Spinal cord (tissue), 10 donors: ENCODE data around the gene CEP55. TPM values are rescaled to one million over a fixed set of nuclear protein-coding genes. Genes with fewer than 3 reads are reported as not detected.

Experiments used
- DNase-seq, 6 donors: peaks; one replicate each; pipeline versions ENCODE4 v3.0.0 to v3.0.0-alpha.2; 2013 to 2015; ENCODE audit warnings: low spot score in 6 of 6, low read depth in 4 of 6
- H3K27ac ChIP-seq: one replicate; pipeline ENCODE4 v1.5.1; 2013; ENCODE audit warnings: low read depth, low read length, control low read depth
- H3K27me3 ChIP-seq: one replicate; pipeline ENCODE4 v1.6.1; 2013; ENCODE audit warnings: low read length; ENCODE audit not compliant: control insufficient read depth, insufficient read depth
- H3K36me3 ChIP-seq: one replicate; pipeline ENCODE4 v1.6.1; 2013; ENCODE audit warnings: low read length; ENCODE audit not compliant: control insufficient read depth, insufficient read depth
- H3K4me1 ChIP-seq: one replicate; pipeline ENCODE4 v1.6.1; 2013; ENCODE audit warnings: low read length; ENCODE audit not compliant: control insufficient read depth, insufficient read depth
- H3K4me3 ChIP-seq: one replicate; pipeline ENCODE4 v1.5.1; 2013; ENCODE audit warnings: low read depth, low read length, control low read depth
- H3K9me3 ChIP-seq: one replicate; pipeline ENCODE4 v1.6.1; 2013; ENCODE audit warnings: low read length; ENCODE audit not compliant: control insufficient read depth, insufficient read depth
- WGBS: methylation state at CpG from one replicate; pipeline ENCODE4 v1.1.5; 2013; ENCODE audit warnings: missing lambda C conversion rate; ENCODE audit not compliant: insufficient coverage; 5-methylcytosine and 5-hydroxymethylcytosine counted together
- polyA plus RNA-seq, 2 donors: library from polyadenylated mRNA; unstranded; fragments of 120-200 nt; gene quantifications; one replicate each; pipeline ENCODE4 v1.2.1, GENCODE V29; 2013; ENCODE audit not compliant: insufficient read length in 2 of 2
- total RNA-seq, 2 donors: library from RNA; depleted of rRNA in 1 of 2; stranded (reverse); fragments of 120-200 nt in 1 of 2; fragments of >200 nt in 1 of 2; gene quantifications; one replicate each; pipeline versions ENCODE4 v1.2.3 to v1.2.4, GENCODE V29; 2013 to 2014
- donor health status: healthy.

CEP55 gene
- total and polyA plus RNA-seq, 4 donors, result 5.7 to 7.4 (median 6.4) TPM

DNA sequence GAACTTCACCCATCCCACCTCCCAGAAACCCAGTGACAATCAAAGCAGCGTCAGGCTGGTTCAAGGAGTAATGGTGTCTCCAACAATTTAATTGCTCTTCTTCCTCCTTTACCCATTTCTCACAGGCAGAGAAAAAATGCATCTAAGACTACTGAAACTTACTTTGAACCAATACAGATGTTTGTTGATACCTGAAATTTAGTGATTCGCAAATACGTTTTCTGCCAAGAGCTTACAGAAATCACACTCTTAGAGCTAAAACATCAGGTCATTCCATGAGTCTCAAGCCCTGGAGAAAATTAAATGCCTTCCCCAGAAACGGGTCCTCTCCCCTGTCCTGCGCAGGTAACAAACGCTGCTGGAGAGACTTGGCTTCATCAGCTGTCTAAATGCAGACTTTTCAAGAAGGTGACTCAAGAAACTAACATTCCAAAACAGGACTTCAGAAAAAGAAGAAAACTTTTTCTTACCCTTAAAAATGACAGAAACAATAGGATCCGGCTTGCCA, 14.7 kb upstream of the CEP55 start:
- Histone ChIP-seq H3K36me3 (no peaks in the 10 kb centered on the region), H3K9me3 (no peaks in the 10 kb centered on the region), H3K27me3 (peaks cover 26% of the 10 kb centered on the region), H3K4me3 (peak overlapping the region; percentile 73), H3K4me1 (peaks cover 4% of the 10 kb centered on the region), H3K27ac (peak overlapping the region; percentile 80)
- DNase-seq, result no peak
- WGBS, result 30% methylated on average over 7 of the region's 7 CpGs

DNA sequence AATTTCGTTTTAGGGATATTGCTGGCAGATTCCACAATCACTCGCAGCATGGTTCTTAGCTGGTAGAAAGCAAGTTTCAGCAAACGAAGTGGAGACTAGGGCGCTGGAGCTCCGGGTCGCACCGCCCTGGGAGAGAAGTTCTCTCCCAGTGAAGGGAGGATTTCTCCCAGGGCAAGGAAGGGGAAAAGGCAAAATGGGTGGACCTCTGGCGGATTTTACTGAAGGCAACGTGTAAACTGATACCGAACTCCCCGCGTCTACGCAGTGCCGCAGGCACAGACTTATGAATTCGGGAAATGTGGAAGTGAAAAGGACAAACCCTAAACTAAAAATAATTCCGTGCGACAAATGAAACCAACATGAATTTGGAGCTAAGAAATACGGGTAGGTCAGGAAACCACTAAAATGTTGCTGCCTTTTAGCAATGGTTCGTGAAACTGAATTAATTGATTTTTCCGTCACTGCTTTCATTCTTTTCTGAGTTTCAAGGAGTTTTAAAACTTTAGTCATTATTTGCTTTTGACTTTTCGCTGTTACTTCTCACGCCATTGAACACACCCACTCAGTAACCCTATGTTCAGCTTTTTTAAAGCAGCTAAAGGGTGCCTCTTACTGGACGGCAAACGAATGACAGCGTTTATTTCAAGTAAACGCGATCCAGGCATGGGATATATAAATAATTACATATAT, 14.1 kb upstream of the CEP55 start, which contains the start of gene MYOF:
Gene MYOF, minus strand, starts transcription at position 190 of the 690 bp plus-strand sequence. Its CDS starts 140 bp downstream, at position 50.
- peak in 3 of 6 donors; percentile 54 to 86 (median 86) for DNase-seq
- H3K27me3 ChIP-seq, result peaks cover 26% of the 10 kb centered on the region
- 0% methylated on average over 11 of the region's 27 CpGs for WGBS

DNA sequence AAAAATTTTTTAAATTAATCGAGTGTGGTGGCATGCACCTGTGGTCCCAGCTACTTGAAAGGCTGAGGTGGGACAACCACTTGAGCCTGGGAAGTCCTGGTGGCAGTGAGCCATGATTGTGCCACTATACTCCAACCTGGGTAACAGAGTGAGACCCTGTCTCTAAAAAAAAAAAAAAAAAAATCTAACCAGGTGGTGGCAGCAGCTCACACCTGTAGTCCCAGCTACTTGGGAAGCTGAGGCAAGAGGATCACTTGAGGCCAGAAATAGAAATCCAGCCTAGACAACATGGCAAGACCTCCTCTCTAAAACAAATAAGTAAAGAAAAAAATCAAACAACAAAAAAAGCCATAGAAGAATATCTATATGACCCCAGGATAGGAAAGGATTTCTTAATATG, 10.7 kb upstream of the CEP55 start:
- no peak for DNase-seq
- Histone ChIP-seq H3K9me3 (no peaks in the 10 kb centered on the region), H3K27ac (no peak overlapping the region), H3K27me3 (peaks cover 25% of the 10 kb centered on the region), H3K4me1 (peaks cover 4% of the 10 kb centered on the region), H3K36me3 (no peaks in the 10 kb centered on the region), H3K4me3 (no peak overlapping the region)
- WGBS, result no CpG with 5 or more reads among the region's 1 CpG

More for the DNA sequence above, 14.1 kb upstream of the CEP55 start, which contains the start of gene MYOF:
- H3K4me3 ChIP-seq, result peak within 1 kb of the TSS; percentile 73
- H3K36me3 ChIP-seq, result no peaks in the 10 kb centered on the region
- H3K9me3 ChIP-seq, result no peaks in the 10 kb centered on the region
- peak within 1 kb of the TSS; percentile 80 for H3K27ac ChIP-seq
- peaks cover 4% of the 10 kb centered on the region for H3K4me1 ChIP-seq

DNA sequence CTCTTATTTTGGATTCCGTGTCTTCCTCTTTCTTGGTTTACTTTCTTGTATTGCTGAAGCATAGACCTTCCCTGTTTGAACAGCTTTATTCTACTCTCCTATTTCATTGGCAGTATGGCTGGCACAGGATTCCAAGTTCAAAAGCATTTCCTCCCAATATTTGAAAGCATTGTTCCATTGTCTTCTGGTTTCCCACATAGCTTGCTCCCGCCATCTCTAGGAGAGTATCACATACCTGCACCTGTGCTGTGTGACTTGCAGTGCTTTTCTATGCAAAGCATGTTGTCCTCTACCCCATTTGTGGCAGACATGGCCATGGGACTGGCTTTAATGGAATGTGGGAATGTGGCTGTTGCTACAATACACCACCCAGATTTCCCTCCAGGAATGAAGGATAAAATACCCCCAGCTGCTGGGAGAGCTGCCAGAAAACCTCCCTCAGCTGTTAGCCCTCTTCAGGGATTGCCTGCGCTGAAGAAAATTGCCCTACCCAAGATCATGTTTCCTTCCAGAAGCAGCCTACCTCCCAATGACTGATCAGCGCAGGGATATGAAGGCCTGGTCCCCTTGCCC, 7.4 kb upstream of the CEP55 start:
- Histone ChIP-seq H3K27ac (no peak overlapping the region), H3K36me3 (no peaks in the 10 kb centered on the region), H3K27me3 (no peaks in the 10 kb centered on the region), H3K4me3 (no peak overlapping the region), H3K9me3 (no peaks in the 10 kb centered on the region), H3K4me1 (no peaks in the 10 kb centered on the region)
- WGBS, result 97% methylated on average over 3 of the region's 4 CpGs
- DNase-seq, result no peak

DNA sequence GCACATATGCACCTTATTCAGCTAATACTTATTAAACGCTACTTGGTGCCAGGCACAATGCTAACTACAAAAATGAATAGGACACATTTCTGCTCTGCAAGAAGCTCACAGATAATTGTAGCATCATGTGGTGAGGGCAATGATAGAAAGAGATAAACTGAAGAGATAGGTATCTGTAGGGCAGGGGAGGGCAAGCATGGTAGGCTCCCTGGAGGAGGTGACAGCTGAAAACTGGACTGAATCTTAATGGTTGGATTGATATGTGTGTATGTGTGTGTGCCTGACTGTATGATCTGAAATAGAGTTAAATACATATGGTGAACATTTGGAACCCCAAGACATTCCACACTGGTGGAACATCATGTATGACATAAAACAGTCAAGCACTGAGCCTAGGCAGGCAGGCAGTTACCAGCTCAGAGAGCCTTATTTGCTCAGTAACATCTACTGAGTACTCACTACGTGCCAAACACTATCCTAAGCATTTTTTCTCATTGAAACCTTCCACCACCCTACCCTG, 4.8 kb upstream of the CEP55 start:
- 76% methylated on average over 1 of the region's 2 CpGs for WGBS
- Histone ChIP-seq H3K4me3 (no peak overlapping the region), H3K27ac (no peak overlapping the region)

DNA sequence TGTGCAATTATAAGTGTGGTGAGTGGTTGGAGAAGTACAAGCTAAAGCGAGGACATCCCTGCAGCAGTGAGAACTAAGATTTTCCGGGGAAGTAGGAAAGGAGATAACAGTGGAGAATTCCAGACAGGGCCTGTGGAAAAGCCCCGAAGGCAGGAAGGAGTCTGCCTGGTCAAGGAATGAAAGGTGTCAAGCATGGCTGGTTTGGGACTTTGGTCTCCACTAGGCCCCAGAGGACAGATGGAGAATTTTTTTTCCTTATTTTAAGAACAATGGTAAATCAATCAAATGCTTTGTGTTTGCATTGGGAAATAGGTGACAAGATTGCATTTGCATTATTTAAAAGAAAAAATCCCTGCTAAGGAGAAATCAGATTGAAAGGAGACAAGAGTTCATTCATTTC, 3.2 kb upstream of the CEP55 start:
- WGBS, result 97% methylated on average over 3 of the region's 3 CpGs
- Histone ChIP-seq H3K9me3 (no peaks in the 10 kb centered on the region), H3K4me3 (no peak overlapping the region), H3K36me3 (no peaks in the 10 kb centered on the region), H3K27ac (no peak overlapping the region), H3K27me3 (no peaks in the 10 kb centered on the region), H3K4me1 (peaks cover 5% of the 10 kb centered on the region)
- no peak for DNase-seq

More for the DNA sequence above, 4.8 kb upstream of the CEP55 start:
- no peaks in the 10 kb centered on the region for H3K36me3 ChIP-seq
- DNase-seq, result no peak
- no peaks in the 10 kb centered on the region for H3K27me3 ChIP-seq
- no peaks in the 10 kb centered on the region for H3K9me3 ChIP-seq
- H3K4me1 ChIP-seq, result peaks cover 4% of the 10 kb centered on the region

DNA sequence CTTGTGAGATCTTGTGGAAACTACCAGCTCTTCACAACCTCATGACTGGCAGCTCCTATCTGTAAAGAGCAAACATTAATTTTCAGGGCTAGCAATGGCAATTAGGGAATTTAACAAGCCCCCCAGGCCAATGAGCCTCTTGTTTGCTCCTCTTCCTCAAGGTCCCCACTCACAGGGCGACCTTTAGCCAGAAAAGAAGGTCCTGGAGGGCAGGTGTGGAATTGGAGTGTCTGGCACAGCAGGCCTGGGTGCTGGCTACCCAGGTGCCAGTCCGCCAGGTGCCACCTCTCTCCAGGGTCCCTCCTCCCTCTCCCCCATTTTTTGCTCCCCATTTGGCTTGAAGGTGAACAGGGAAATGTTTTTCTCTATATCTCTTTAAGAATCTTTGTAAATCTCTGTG, 1.9 kb upstream of the CEP55 start:
- H3K27me3 ChIP-seq, result no peaks in the 10 kb centered on the region
- no peak for DNase-seq
- H3K36me3 ChIP-seq, result no peaks in the 10 kb centered on the region
- H3K27ac ChIP-seq, result no peak overlapping the region
- H3K4me3 ChIP-seq, result no peak overlapping the region
- no CpG with 5 or more reads among the region's 2 CpGs for WGBS
- no peaks in the 10 kb centered on the region for H3K9me3 ChIP-seq
- peaks cover 5% of the 10 kb centered on the region for H3K4me1 ChIP-seq

DNA sequence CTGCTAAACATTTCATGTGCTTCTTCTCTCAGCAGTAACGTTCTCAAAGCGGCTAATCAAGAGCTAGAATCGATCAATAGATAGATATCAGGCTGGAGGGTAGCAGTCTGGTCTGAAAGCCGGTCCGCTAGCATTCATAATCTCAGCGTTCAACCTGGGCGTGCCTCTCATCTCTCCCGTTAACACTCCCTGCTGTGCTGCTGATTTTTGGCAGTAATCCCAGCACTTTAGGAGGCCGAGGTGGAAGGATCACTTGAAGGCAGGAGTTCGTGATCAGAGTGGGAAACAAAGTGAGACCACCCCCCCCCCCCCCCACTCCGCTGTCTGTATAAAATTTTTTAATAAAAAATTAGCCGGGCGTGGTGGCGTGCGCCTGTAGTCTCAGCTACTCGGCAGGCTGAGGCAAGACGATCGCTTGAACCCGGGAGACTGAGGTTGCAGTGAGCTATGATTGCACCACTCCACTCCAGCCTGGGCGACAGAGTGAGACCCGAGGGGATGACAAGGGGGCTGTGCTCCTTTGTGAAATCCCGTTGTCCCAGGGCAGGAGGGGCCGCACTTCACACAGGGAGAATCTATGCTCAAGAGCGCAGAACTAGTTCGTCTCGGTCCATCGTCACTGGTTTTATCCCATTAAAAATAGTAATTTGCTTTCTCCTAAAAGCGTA, 624 bp upstream of the CEP55 start:
- Histone ChIP-seq H3K4me3 (peak overlapping the region; percentile 72), H3K9me3 (no peaks in the 10 kb centered on the region), H3K36me3 (no peaks in the 10 kb centered on the region), H3K4me1 (peaks cover 5% of the 10 kb centered on the region), H3K27me3 (no peaks in the 10 kb centered on the region), H3K27ac (peak overlapping the region; percentile 65)
- peak in 2 of 6 donors; percentile 54 to 76 for DNase-seq
- under 1% methylated on average over 22 of the region's 28 CpGs for WGBS

DNA sequence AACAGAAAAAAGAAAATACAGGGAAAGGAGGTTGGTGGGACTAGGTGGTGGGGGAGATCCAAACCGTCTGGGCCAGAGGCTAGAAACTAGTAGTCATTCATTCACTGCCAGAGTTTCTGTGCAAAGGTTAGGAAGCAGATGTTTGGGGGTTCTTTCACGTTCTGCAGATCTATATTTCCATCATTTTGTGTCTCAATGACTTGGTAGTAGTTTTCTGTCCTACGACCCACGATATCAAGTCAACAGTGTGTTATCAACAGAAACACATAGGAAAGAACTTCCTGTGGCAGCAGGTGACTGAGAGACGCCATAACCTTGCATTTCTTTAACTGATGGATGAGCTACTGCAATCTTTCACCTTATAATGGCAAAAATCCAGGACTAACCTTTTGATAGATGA, 1.8 kb downstream of the CEP55 start:
- Histone ChIP-seq H3K36me3 (no peaks in the 10 kb centered on the region), H3K4me3 (no peak overlapping the region)
- DNase-seq, result no peak

More for the DNA sequence above, 1.8 kb downstream of the CEP55 start:
- H3K9me3 ChIP-seq, result no peaks in the 10 kb centered on the region
- 64% methylated on average over 2 of the region's 5 CpGs for WGBS
- no peaks in the 10 kb centered on the region for H3K27me3 ChIP-seq
- H3K4me1 ChIP-seq, result peaks cover 5% of the 10 kb centered on the region
- no peak overlapping the region for H3K27ac ChIP-seq
